ENCODE measurements around the gene MUS81. TPM values are rescaled to one million over a fixed set of nuclear protein-coding genes. Genes with fewer than 3 reads are reported as not detected.

Gene MUS81
- total and polyA plus RNA-seq, 2 donors (not counting 3 experiments of a cell fraction or from before 2014, with no cell fraction given): 57.9 to 76.9 TPM

DNA sequence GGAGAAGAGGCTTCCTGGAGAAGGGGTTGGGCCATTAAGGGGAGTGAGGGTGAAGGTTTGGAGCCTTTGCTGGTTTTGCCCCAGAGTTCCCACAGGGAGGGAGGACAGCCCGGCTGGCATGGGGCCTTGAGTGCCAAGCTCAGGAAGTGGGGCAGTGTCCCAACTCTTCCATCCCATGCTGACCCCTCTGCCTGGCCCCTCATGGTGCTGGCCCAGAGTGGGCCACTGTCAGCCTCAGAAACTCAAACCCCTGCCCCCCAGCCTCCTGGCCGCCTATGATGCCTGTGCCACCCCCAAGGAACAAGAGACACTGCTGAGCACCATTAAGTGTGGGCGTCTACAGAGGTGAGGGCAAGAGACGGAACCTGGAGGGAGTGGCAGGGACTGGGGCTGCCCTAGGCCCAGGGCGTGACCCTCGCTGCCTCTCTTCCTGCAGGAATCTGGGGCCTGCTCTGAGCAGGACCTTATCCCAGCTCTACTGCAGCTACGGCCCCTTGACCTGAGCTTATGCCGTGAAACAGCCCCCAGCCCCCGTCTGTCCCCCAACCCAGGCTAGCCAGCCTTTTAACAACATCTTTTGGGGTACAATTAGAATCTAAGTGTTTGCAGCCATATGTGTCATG is 5.4 kb downstream of the MUS81 start:
- CTCF ChIA-PET: interaction anchor here (2.2 to 2.3 kb wide), 2 partner anchors 19 to 22 kb away, joined by 8 to 9 read pairs; partner anchors contain the start of gene FIBP
- TF ChIP-seq, protein P1, sequence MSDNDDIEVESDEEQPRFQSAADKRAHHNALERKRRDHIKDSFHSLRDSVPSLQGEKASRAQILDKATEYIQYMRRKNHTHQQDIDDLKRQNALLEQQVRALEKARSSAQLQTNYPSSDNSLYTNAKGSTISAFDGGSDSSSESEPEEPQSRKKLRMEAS (IDR thresholded peaks at IDR 0.05; ENCODE audit: insufficient read depth, insufficient read length): no peak
- no peak for TF ChIP-seq POLR2A (IDR thresholded peaks at IDR 0.05; ENCODE audit: low read depth, low read length)
- no peak for TF ChIP-seq FOS (IDR thresholded peaks at IDR 0.05; ENCODE audit: borderline replicate concordance, insufficient read depth, low read length)
- no peak for TF ChIP-seq POLR2AphosphoS5 (IDR thresholded peaks at IDR 0.05; ENCODE audit: insufficient read depth, low read depth, low read length)
- TF ChIP-seq, protein P2, sequence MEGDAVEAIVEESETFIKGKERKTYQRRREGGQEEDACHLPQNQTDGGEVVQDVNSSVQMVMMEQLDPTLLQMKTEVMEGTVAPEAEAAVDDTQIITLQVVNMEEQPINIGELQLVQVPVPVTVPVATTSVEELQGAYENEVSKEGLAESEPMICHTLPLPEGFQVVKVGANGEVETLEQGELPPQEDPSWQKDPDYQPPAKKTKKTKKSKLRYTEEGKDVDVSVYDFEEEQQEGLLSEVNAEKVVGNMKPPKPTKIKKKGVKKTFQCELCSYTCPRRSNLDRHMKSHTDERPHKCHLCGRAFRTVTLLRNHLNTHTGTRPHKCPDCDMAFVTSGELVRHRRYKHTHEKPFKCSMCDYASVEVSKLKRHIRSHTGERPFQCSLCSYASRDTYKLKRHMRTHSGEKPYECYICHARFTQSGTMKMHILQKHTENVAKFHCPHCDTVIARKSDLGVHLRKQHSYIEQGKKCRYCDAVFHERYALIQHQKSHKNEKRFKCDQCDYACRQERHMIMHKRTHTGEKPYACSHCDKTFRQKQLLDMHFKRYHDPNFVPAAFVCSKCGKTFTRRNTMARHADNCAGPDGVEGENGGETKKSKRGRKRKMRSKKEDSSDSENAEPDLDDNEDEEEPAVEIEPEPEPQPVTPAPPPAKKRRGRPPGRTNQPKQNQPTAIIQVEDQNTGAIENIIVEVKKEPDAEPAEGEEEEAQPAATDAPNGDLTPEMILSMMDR (IDR thresholded peaks at IDR 0.05; ENCODE audit: extremely low read depth in 1 of 2, insufficient read depth in 1 of 2, low read depth in 1 of 2, low read length in 2 of 2): no peak
- no peak for TF ChIP-seq EZH2 (IDR thresholded peaks at IDR 0.05; ENCODE audit: borderline replicate concordance, low read depth, low read length, severe bottlenecking)
- no peak for TF ChIP-seq JUN (IDR thresholded peaks at IDR 0.05; ENCODE audit: borderline replicate concordance, insufficient read depth, insufficient read length, low read depth)
- TF ChIP-seq GATA2 (IDR thresholded peaks at IDR 0.05; ENCODE audit: insufficient read depth, insufficient read length, low read depth, low read length): no peak
- TF ChIP-seq MYC (IDR thresholded peaks at IDR 0.05; ENCODE audit: low read depth, low read length): no peak
- Histone ChIP-seq H3K4me2 (ENCODE audit: insufficient read depth, low read length) (no peak overlapping the region), H3K9me3 (replicated peaks; ENCODE audit: control insufficient read depth, insufficient read depth, low read length) (no peaks in the 10 kb centered on the region), H4K20me1 (replicated peaks; ENCODE audit: control insufficient read depth, extremely low read depth, insufficient read depth, low read length) (no peaks in the 10 kb centered on the region), H3K4me3 (replicated peaks in 1 of 3; ENCODE audit: insufficient read depth in 1 of 3, low read depth in 1 of 3, low read length in 3 of 3) (no peak overlapping the region), H3K9ac (replicated peaks; ENCODE audit: extremely low read depth, insufficient read depth, low read length) (no peak overlapping the region), H3K36me3 (ENCODE audit: control insufficient read depth in 2 of 2, extremely low read depth in 1 of 2, insufficient read depth in 2 of 2, low read length in 2 of 2) (peaks cover 9 to 50% of the 10 kb centered on the region in 2 experiments), H3K4me1 (ENCODE audit: control insufficient read depth, extremely low read depth, insufficient read depth, low read length) (peaks cover 14% of the 10 kb centered on the region), H3K79me2 (ENCODE audit: control insufficient read depth, insufficient read depth, low read length) (peaks cover 33% of the 10 kb centered on the region), H3K27ac (ENCODE audit: insufficient read depth, low read depth, low read length) (no peak overlapping the region), H3K9me1 (replicated peaks; ENCODE audit: control insufficient read depth, extremely low read depth, insufficient read depth, low read length) (no peaks in the 10 kb centered on the region), H3K27me3 (ENCODE audit: control insufficient read depth in 2 of 2, insufficient read depth in 2 of 2, low read length in 2 of 2) (no peaks in the 10 kb centered on the region), H2AFZ (ENCODE audit: low read depth, low read length) (no peak overlapping the region)
- POLR2A ChIA-PET: no interaction called here
- intact Hi-C loops (cut with micrococcal nuclease): no loop called here
- dilution Hi-C loops (cut with MboI; ENCODE audit: extremely low pct_ligation_motif_present, low sequenced_read_pairs): no loop called here
- DNase-seq (ENCODE audit: low read depth, low spot score) (no peak), FAIRE-seq (no peak)
- no TSS peak for BruUV-seq (replicated peaks)

Measured in endothelial cell of umbilical vein (primary cell).